NCI-H1417 treated with DMSO at 0.1 percent for 48 hours (cell line): ENCODE data around the gene TMPRSS13.
"Not testable (repeated sequence)": the region's sequence is repeated elsewhere in the genome, so short reads cannot be mapped to it uniquely, and the experiment has no call there.

ENCODE experiments used
- DNase-seq: peaks from one replicate; lab custom pipeline; 2025; lab: John Stamatoyannopoulos, UW

The TMPRSS13 gene

DNA sequence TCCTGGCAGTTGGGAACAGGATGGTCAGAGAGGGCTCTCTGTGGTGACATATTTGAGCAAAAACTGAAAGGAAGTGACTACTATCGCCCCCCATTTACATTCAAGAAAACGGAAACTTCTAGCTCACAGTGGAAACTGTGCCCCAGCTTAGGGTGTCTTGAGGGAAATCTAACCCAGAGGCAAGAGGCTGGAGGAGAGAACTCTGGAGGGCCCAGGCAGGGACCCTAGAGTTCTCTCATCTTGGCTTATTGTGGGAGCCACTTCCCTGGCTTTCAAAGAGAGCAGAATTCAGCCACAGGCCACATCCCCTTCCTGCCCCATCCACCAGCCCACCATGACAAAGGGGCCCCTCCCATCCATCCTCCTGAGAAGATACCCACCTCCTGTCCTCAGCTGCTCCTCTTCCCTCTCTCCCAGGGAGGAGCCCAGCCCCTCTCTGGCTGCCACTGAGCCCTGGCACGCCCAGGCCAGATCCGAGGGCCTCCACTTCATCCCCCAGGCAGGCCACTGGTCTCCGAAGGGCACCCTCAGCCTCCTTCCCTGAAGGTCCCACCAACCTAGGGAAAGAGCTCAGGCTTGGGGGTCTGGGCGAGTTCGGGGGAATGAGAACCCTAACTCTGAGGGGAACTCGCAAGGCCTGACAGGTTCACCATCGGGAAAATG lies 1.6 kb upstream of the TMPRSS13 start:
- no peak for DNase-seq

DNA sequence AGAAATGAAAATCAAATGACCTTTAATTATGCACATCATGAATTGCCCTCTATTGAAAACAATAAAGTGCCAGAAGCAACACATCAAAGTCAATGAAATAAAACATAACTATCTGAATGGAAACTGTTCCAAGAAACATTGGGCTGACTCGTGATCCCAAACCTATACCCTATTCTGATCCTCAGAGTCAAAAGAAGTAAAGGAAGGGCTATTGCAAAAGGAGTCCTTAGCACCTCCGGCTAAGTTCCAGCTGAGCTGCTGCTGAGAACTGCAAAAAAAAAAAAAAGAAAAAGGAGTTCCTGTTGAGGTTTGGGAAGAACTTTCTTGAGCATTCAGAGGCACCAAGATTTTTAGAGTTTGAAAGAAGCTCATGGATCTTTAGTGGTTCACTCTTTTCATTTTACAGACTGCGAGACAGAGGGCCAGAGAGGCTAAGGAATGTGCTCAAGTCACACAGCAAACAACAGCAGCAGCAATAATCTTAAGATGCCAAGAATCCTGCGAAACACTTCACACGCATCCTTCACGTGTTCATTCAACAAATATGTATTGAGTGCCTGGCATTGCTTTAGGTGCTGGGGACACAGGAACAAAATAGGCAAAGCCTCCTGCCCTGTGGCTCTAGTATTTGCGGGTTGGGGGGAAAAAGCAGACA lies 841 bp upstream of the TMPRSS13 start:
- no peak for DNase-seq

DNA sequence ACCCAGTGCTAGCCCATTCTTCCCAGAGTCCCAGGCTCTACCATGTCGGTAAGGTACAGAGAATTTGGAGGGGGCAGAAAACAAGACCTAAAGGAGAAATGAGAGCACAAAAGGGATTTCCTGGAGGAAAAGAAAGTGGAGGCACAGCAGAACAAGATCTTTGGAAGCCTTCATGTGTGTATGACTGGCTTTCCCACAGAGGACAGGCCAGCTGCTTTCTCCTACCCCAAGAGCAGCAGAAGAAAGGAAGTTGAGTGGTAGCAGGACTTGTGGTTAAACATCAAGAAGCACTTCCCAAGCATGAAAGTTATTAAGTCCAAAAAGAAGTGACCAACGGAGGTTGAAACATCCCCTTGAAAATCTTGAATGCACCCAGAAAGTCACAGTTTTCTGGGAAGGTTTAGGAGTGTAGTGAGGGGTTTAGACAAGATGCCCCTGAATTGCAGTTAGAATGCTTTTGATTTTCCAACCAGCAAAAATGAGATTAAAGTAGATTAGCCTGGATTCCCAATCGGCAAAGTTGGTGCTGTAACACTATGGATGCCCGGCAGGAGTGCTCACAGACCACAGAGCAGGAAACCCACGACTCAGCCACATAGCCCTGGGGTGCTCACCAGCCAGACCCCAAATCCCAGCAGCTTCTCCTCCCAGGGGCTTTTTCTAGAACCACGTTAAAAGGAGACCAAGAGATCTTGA lies 608 bp downstream of the TMPRSS13 start:
- DNase-seq: no peak

DNA sequence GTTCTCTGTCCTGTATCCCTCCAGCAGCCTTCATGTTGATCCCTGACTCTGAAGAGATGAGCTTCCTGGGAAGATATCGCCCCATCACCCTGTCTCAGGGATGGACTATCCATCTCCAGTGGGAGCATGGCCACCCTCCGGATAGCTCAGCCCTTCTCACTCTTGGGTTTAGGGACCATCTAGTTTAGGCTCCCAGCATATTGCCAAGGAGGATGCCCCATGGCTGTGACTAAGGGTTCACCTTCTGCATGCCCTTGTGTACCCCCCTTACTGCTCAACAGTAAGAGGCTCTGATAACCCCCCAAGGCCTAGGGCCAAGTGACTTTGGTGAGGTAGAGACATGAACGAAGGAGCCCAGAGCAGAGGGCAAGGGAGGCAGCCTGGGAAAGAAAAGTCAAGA lies 1.3 kb downstream of the TMPRSS13 start:
- DNase-seq: no peak

DNA sequence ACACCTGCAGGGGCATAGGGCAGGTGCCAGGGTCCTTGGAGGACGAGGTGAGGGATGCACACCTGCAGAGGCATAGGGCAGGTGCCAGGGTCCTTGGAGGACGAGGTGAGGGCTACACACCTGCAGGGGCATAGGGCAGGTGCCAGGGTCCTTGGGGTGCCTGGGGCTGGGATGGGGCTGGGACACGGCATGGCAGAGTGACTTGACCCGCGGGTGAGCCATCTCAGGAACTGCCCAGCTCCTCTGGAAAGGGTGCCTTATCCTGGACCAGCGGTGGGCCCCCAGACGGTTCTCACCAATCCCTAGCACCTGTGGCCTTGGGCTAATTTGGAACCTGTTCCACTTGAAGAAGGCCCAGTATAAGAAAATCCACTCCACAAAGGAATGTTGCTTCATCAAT lies 3.0 kb downstream of the TMPRSS13 start:
- DNase-seq: not testable (repeated sequence)

DNA sequence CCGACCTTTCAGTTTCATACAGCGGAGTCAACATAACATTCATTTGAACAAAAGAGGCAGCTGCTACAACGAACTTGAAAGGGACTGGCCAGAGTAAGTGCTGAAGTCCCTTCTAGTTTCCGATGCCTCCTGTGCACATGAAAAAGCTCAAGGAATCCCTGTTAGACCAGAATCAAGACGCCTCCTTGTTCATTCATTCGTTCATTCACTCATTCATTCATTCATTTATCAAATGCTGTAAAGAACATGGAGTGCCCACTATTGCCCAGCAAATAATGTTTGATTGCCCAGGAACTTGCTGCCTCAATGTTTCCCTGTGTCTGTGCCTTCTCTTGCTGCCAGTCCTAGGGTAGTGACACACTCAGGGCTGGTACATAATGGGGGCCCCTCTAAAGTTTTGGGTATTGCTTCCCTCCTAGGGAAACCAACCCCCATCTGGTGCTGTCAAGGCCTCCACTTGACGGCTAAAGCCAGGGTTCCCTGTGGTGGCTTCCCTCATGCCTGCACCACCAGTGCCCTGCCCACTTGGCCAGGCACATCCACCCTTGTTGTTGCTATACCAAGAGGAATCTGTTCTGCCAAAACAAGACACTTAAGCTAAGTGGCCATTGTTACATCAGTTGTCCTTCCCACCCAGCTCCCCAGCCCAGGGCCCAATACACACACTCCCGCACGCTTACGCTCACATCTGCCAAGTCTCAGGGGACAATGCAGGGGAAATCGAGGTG lies 3.8 kb downstream of the TMPRSS13 start:
- DNase-seq: no peak

DNA sequence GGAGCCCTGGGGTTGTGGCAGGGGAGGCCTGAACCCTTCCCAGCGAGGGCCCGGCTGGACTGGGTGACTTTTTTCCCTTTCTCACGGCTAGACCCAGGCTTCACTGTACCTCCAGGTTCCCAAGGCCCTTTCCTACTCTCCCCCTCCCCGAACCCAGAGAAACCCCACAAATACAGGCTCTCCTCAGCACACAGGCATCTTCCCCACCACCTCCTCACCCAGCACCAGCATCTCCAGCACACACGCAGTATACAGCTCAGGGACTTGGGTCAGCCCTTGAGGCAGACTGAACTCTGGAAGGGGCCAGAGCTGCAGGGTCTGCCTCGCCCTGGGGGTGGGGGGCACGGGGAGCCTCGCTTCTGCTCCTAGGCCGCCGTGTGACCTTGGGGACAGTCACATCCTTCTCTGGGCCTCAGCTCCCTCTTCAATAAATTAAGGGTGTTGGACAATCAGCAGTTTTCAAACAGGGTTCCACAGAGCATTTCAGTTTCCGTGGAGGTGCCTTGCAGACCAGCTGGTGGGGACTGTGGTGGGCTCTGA lies 4.5 kb downstream of the TMPRSS13 start:
- DNase-seq: no peak

DNA sequence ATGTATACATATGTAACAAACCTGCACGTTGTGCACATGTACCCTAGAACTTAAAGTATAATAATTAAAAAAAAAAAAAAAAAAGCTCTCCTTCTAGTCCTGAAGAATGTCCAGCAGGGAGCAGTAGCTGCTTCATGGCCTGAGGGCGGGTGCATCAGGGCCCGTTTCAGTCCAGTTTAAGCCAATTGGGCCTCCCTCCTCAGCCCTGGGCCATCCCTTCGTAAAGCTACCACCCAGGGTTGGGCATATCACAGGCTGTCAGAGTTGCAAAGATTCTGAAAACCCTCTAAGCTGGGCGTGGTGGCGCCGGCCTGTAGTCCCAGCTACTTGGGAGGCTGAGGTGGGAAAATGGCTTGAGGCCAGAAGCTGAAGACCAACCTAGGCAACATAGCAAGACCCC lies 5.4 kb downstream of the TMPRSS13 start:
- DNase-seq: no peak

DNA sequence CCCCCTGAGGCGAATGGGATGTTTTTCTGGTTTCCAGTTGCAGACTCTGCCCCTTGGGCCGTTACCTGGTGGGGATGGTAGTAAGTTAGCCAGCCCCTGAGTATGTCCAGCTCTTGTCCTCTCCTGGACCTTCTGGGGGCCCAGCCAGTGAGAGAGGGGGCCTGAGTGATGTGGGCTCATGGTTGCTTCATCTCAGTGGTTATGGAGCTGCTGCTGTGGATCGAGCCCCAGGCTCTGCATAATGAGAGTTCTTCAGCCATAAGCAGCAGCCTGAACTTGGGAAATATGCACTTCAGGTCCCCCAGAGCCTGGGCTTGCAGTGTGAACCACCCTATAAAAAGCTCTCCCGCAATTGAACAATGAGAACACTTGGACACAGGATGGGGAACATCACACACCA lies 5.9 kb downstream of the TMPRSS13 start:
- no peak for DNase-seq

DNA sequence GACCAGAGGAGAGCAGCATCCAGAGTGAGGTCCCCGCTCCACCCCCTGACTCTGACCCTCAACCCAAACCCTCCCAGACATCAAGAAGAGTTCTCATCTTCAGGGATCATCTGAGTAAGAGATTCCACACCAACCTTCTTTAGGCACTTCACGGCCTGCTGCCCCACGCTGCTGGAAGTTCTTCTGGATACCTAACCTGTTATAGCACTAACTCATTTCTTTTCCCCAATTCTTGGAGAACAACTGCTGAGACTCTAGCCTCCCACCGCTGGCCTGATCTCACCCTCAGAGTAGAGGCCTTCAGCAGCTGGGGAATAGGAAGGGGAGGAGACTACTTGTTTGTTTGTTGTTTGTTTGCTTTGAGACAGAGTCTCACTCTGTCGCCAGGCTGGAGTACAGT lies 7.3 kb downstream of the TMPRSS13 start:
- DNase-seq: no peak

DNA sequence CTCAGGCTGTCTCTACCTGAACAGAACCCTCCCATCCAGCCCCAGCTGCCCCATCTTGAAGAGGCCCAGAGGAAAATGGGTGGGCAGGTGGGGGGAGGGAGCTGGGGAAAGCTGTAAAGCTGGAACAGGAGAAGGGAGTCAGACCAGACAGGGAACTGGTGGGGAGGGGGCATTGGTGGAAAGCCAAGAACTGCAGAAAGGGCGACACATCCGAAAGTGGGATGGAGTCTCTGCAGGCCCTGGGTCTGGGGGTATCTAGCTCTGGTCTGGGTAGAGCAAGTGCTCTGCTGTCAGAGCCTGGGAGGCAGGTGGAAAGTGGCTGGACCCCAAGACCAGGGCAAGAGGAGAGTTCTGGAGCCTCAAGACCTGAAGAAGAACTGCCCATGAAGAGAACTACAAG lies 7.7 kb downstream of the TMPRSS13 start:
- DNase-seq: no peak

DNA sequence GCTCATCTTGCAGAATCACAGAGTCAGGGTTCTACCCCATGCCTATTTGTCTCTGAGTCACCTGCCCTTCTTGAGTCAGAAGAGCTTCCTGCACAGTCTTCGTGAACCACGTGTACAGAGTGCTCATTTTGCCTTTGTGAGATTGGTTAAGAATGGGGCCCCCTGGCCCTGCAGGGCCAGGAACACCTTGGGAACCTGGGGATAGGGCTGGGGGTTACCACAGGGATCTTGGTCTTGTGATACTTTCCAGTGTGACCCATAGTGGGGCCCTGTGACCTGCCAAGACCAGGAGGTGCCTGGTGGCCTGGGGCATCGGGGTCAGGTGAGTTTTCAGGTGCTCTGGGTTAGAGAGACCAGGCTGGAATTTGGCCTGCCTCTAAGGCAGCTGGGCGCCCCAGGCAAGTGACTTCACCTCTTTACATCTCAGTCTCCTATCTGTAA lies 9.4 kb downstream of the TMPRSS13 start:
- no peak for DNase-seq

DNA sequence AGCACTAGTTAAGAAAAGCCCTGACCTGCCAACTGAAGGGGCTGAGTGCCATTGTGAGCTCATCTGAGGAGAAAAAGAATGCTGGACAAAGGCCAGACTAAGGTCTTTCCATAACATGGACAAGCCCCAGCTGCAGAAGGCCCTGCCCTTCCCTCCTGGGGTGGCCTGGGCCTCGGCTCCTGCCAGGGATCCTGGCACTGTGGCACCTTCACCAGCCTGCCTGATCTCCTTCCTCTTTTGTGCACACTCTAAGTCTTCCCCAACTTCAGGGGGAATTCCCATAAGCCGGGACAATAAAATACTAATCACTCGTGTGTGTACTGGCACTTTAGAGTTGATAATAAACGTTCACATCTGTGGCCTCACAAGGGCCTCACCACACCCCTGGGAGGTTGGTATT lies 9.9 kb downstream of the TMPRSS13 start:
- DNase-seq: no peak

DNA sequence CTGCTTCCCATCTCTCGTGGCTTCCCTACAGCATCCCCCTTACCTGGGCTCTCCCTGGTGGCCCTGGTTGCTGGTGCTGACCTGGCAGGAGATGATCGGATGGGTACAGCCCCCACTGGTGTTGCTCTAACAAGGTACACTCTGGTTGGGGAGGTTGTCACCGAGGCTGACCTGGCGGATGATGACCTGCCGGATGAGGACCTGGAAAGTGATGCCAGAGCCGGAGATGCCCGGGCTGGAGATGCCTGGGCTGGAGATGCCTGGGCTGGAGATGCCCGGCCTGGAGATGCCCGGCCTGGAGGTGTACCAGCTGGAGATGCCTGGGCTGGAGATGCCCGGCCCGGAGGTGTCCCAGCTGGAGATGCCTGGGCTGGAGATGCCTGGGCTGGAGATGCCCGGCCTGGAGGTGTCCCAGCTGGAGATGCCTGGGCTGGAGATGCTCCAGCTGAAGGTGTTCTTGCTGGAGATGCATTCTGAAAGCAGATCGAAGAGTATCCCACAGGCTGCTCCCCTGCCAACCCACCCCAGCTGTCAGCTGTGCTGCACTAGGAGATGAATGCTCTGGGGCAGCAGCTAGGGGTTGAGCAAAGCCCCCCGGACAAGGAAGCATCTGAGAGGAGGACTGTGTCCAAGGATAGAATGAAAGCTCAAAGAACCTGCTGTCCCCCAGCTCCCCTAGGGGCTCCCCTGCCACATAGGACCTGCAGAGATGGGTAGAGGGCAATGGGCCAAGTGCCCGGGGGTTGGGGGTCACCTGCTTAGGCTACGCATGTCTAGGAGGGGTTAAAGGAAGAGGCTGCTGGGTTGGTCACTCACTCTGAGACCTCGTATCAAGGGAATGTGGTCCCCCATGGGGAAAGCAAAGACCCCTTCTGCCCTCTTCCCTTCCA lies 10.6 kb downstream of the TMPRSS13 start:
- DNase-seq: no peak

DNA sequence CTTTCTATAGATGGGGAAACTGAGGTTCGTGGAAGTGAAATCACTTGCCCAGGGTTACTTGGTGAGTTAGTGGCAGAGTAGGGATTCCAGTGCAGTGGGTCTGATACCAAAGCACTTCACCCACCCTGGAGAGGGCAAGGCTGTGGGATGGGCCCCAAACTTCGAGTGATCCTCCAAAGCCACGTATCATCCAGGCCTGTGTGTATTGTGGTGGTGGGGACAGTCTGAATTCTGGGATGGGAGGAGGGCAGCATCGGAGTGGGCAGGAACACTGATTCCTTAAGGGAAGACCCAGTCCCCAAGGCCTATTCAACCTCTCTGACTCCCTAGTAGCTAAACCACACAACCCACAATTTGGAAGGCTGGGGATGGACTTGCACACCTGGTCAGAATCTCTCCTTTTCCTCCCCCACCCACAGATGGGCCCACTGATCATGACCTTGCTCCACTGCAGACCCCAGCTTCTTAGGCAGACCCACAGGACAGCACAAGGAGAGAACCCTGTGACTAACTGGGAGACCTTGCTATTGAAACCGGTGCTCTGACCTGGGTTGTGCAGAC lies 11.5 kb downstream of the TMPRSS13 start:
- no peak for DNase-seq

DNA sequence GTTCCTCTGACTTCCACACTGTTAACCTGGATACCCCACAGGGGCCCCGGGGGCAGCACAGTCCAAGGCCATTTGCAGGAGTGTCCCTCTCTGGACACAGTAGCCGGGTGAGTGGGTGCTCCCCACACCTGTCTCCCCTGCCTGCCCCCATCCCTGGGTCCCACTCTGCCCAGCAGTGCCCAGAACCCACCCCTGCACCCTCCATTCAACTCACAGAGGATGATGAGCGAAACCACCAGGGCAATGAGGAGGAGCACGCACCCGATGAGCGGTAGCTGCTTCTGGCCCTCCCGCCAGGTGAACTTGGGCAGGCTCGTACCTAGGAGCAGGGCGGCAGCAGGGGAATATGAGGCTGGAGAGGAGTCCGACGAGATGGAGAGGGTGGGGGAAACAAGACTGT lies 12.2 kb downstream of the TMPRSS13 start:
- no peak for DNase-seq

DNA sequence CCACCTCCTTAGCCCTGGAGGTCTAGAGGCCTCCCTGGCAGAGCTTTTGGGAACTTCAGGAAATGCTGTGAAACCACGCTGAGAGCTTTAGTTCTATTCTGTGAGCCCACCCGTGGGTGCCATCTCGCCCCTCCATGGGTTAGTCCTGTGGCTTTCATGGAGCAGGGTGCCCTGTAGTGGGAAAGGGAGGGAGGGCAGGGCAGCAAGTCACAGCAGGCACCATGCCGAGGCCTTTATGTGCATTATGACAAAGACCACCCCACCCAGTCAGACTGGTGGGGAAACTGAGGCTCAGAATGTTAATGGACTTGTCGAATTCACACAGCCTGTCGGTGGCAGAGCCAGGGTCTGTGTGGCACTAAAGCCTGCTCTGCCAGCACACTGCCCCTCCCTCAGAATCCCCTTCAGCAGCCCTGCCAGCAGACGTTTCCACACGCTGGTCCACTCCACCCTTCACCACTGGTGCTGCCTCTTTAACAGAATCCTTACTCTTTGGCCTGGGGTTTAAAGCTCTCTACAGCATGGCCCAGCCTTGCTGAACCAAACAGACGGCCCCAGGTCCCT lies 13.4 kb downstream of the TMPRSS13 start:
- DNase-seq: no peak

DNA sequence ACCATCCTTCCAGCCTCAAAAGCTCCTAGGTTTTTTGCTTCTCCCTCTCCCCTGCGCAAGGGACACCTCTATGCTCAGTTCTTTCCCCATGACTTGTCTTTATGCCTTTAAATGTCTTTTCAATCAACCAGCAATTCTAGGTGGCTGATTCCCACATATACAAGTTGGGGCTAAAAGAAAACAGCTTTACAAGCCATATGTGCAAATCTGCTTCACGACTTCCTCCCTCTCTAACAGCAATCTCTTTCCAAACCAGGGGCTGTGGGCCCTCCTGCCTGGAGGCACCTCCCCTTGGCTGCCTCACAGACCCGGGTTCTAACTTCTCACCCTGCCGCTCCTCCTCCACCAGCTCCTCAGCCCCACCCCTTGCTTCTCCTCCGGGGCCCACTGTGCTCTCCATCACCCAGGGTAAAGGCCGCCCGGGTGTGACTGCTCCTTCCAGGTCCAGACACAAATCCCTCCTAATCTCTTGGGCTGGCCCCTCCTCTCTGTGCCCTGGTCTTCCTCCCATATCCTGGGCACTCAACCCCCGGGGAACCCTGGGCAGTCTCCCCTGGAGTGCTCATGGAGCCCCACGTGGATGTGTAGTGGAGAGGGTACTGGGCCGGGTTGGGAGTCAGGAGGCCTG lies 14.1 kb downstream of the TMPRSS13 start:
- no peak for DNase-seq

DNA sequence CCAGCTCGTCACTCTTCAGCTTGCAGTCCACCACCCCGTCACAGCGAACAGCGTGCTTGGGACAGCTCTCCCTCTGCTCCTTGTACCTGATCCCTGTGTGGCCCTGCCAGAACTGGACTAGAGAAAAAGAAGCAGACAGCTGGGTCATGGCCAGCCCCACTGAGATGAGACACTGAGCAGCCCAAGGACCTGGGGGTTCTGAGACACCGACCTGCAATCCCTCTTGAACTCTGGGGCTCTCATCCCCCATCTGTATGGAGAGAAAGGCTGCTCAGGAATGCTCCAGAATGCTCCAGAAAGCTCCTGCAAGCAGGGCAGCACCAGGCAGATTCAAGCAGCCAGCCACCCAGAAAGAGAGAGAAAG lies 14.8 kb downstream of the TMPRSS13 start:
- no peak for DNase-seq

DNA sequence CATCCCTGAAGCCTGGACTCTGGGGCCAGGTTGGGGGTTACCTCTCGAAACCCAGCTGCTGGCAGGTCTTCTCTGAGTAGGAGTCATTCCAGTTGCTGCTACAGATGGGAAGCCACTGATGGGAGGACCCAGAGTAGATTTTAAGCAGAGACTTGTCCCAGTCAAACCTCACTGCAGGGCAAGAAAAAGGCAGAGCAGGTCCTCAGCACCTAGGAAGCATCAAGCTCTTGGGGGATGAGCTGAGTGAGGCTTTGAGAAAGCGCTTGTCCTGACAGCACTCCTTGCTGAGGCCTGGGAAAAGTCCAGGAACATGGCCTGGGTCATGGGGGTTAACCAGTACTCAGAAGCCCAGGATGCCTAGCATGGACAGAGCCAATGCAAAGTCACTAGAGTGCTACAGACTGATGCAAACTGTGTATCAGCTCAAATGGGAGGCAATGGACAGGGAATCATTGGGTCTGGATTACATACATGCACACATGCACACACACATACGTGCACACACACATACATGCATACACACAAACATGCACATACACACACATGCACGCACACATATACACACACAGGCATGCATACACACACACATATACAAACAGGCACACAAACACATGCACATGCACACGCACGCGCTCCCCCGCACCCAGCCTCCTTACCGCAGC lies 15.3 kb downstream of the TMPRSS13 start:
- DNase-seq: no peak
